ENCODE results near the gene TMEM132C.

TMEM132C gene

GRCh38 chr12:128423205-128423604 is 156.2 kb downstream of the TMEM132C start:
- TF ChIP-seq POU2F2 (IDR thresholded peaks at IDR 0.05; ENCODE audit: low read depth, low read length): no peak
- no peak for TF ChIP-seq PAX5 (IDR thresholded peaks at IDR 0.05; ENCODE audit: insufficient read depth, low read length, severe bottlenecking)
- no peak for TF ChIP-seq SPI1 (IDR thresholded peaks at IDR 0.05; ENCODE audit: low read depth, low read length)
- TF ChIP-seq POLR2A (IDR thresholded peaks at IDR 0.05; ENCODE audit: low read depth, low read length): no peak
- no peak for TF ChIP-seq TAF1 (IDR thresholded peaks at IDR 0.05; ENCODE audit: low read depth, low read length)
- TF ChIP-seq POLR2AphosphoS5 (IDR thresholded peaks at IDR 0.05; ENCODE audit: low read depth, low read length): no peak
- FAIRE-seq (no peak), DNase-seq (ENCODE audit: insufficient read length, low spot score) (no peak)

- TF ChIP-seq PAX5 (IDR thresholded peaks at IDR 0.05; ENCODE audit: insufficient read depth, low read length, severe bottlenecking) (no peak), POU2F2 (IDR thresholded peaks at IDR 0.05; ENCODE audit: low read depth, low read length) (no peak), SPI1 (IDR thresholded peaks at IDR 0.05; ENCODE audit: low read depth, low read length) (no peak), TAF1 (IDR thresholded peaks at IDR 0.05; ENCODE audit: low read depth, low read length) (no peak), POLR2AphosphoS5 (IDR thresholded peaks at IDR 0.05; ENCODE audit: low read depth, low read length) (no peak)
- FAIRE-seq (no peak), DNase-seq (ENCODE audit: insufficient read length, low spot score) (no peak)
These were observed 158.0 kb downstream of the TMEM132C start for GRCh38 chr12:128424931-128425431.

- DNase-seq (ENCODE audit: insufficient read length, low spot score) (no peak), FAIRE-seq (no peak)
- no peak for TF ChIP-seq SPI1 (IDR thresholded peaks at IDR 0.05; ENCODE audit: low read depth, low read length)
- TF ChIP-seq PAX5 (IDR thresholded peaks at IDR 0.05; ENCODE audit: insufficient read depth, low read length, severe bottlenecking): no peak
- no peak for TF ChIP-seq POLR2A (IDR thresholded peaks at IDR 0.05; ENCODE audit: low read depth, low read length)
- no peak for TF ChIP-seq POU2F2 (IDR thresholded peaks at IDR 0.05; ENCODE audit: low read depth, low read length)
These were observed 158.8 kb downstream of the TMEM132C start for GRCh38 chr12:128425666-128426331.

- no peak for TF ChIP-seq POU2F2 (IDR thresholded peaks at IDR 0.05; ENCODE audit: low read depth, low read length)
- TF ChIP-seq POLR2AphosphoS5 (IDR thresholded peaks at IDR 0.05; ENCODE audit: low read depth, low read length): no peak
- TF ChIP-seq SPI1 (IDR thresholded peaks at IDR 0.05; ENCODE audit: low read depth, low read length): no peak
- TF ChIP-seq PAX5 (IDR thresholded peaks at IDR 0.05; ENCODE audit: insufficient read depth, low read length, severe bottlenecking): no peak
- no peak for TF ChIP-seq TAF1 (IDR thresholded peaks at IDR 0.05; ENCODE audit: low read depth, low read length)
- TF ChIP-seq POLR2A (IDR thresholded peaks at IDR 0.05; ENCODE audit: low read depth, low read length): no peak
- FAIRE-seq (no peak), DNase-seq (ENCODE audit: insufficient read length, low spot score) (no peak)
These were observed 159.5 kb downstream of the TMEM132C start for GRCh38 chr12:128426511-128426910.

GRCh38 chr12:128439796-128440195 is 172.8 kb downstream of the TMEM132C start:
- DNase-seq (ENCODE audit: insufficient read length, low spot score) (no peak), FAIRE-seq (no peak)
- TF ChIP-seq POU2F2 (IDR thresholded peaks at IDR 0.05; ENCODE audit: low read depth, low read length) (no peak), POLR2AphosphoS5 (IDR thresholded peaks at IDR 0.05; ENCODE audit: low read depth, low read length) (no peak), PAX5 (IDR thresholded peaks at IDR 0.05; ENCODE audit: insufficient read depth, low read length, severe bottlenecking) (no peak), SPI1 (IDR thresholded peaks at IDR 0.05; ENCODE audit: low read depth, low read length) (no peak), POLR2A (IDR thresholded peaks at IDR 0.05; ENCODE audit: low read depth, low read length) (no peak), TAF1 (IDR thresholded peaks at IDR 0.05; ENCODE audit: low read depth, low read length) (no peak)

GRCh38 chr12:128442096-128442495 is 175.1 kb downstream of the TMEM132C start:
- TF ChIP-seq POU2F2 (IDR thresholded peaks at IDR 0.05; ENCODE audit: low read depth, low read length): no peak
- no peak for TF ChIP-seq PAX5 (IDR thresholded peaks at IDR 0.05; ENCODE audit: insufficient read depth, low read length, severe bottlenecking)
- no peak for TF ChIP-seq SPI1 (IDR thresholded peaks at IDR 0.05; ENCODE audit: low read depth, low read length)
- no peak for TF ChIP-seq POLR2AphosphoS5 (IDR thresholded peaks at IDR 0.05; ENCODE audit: low read depth, low read length)
- TF ChIP-seq TAF1 (IDR thresholded peaks at IDR 0.05; ENCODE audit: low read depth, low read length): no peak
- no peak for TF ChIP-seq POLR2A (IDR thresholded peaks at IDR 0.05; ENCODE audit: low read depth, low read length)
- no peak for DNase-seq (ENCODE audit: insufficient read length, low spot score)
- FAIRE-seq: no peak

- no peak for DNase-seq (ENCODE audit: insufficient read length, low spot score)
- no peak for TF ChIP-seq PAX5 (IDR thresholded peaks at IDR 0.05; ENCODE audit: insufficient read depth, low read length, severe bottlenecking)
- no peak for TF ChIP-seq POLR2A (IDR thresholded peaks at IDR 0.05; ENCODE audit: low read depth, low read length)
- no peak for TF ChIP-seq TAF1 (IDR thresholded peaks at IDR 0.05; ENCODE audit: low read depth, low read length)
- no peak for FAIRE-seq
These were observed 177.6 kb downstream of the TMEM132C start for GRCh38 chr12:128444598-128444997.

GRCh38 chr12:128445415-128446127 is 178.6 kb downstream of the TMEM132C start:
- DNase-seq (ENCODE audit: insufficient read length, low spot score): no peak
- FAIRE-seq: no peak

GRCh38 chr12:128449146-128449894 is 182.3 kb downstream of the TMEM132C start:
- TF ChIP-seq PAX5 (IDR thresholded peaks at IDR 0.05; ENCODE audit: insufficient read depth, low read length, severe bottlenecking) (no peak), POLR2AphosphoS5 (IDR thresholded peaks at IDR 0.05; ENCODE audit: low read depth, low read length) (no peak), POLR2A (IDR thresholded peaks at IDR 0.05; ENCODE audit: low read depth, low read length) (no peak), SPI1 (IDR thresholded peaks at IDR 0.05; ENCODE audit: low read depth, low read length) (no peak), TAF1 (IDR thresholded peaks at IDR 0.05; ENCODE audit: low read depth, low read length) (no peak), POU2F2 (IDR thresholded peaks at IDR 0.05; ENCODE audit: low read depth, low read length) (no peak)
- FAIRE-seq (no peak), DNase-seq (ENCODE audit: insufficient read length, low spot score) (no peak)

More at GRCh38 chr12:128445415-128446127, 178.6 kb downstream of the TMEM132C start:
- no peak for TF ChIP-seq PAX5 (IDR thresholded peaks at IDR 0.05; ENCODE audit: insufficient read depth, low read length, severe bottlenecking)
- TF ChIP-seq POLR2AphosphoS5 (IDR thresholded peaks at IDR 0.05; ENCODE audit: low read depth, low read length): no peak
- no peak for TF ChIP-seq POU2F2 (IDR thresholded peaks at IDR 0.05; ENCODE audit: low read depth, low read length)
- TF ChIP-seq TAF1 (IDR thresholded peaks at IDR 0.05; ENCODE audit: low read depth, low read length): no peak
- TF ChIP-seq SPI1 (IDR thresholded peaks at IDR 0.05; ENCODE audit: low read depth, low read length): no peak
- TF ChIP-seq POLR2A (IDR thresholded peaks at IDR 0.05; ENCODE audit: low read depth, low read length): no peak
